ENCODE data around the gene DDX49. TPM values are rescaled to one million over a fixed set of nuclear protein-coding genes. Genes with fewer than 3 reads are reported as not detected.

DDX49 gene
- total and polyA plus RNA-seq, 4 donors: 13.2 to 36.1 (median 29.2) TPM

DNA sequence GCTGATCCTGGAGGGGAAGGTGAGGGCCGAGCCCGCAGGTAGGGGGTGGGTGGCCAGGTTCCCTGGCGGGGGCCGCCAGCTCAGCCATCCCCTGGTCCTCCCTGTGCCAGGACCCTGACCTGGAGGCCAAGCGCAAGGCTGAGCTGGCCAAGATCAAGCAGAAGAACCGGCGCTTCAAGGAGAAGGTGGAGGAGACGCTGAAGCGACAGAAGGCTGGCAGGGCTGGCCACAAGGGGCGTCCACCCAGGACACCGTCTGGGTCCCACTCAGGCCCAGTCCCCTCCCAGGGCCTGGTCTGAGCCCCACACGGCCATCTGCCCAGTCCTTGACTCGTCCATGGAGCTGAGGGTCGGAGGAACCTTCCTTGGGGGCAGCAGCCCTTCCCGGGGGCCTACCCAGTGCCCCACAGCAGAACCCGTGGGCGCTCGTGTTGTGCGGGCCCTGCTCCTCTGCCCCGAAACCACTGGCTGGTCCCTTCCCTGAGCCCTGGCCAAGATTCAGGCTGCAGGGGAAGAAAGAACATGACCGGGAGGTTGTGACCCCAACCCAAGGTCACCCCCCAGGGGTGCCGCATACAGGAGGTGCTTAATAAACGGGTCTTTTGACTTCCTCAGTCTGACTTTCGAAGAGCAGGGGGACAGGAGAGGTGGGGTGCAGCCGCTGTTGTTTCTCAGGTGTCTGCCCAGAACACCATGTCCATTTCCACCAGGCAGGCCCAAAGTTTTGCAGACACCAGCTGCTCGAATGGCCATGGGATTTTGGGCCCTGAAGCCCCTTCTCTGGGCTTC lies 8.7 kb downstream of the DDX49 start:
- H3K36me3 ChIP-seq (ENCODE audit: control insufficient read depth in 4 of 4, insufficient read depth in 3 of 4, low read depth in 1 of 4, low read length in 3 of 4): peaks cover 10 to 43% (median 16%) of the 10 kb centered on the region in 4 donors
- no peak overlapping the region for H3K27ac ChIP-seq (ENCODE audit: low read depth in 1 of 2, low read length in 2 of 2)
- TF ChIP-seq SP1 (IDR thresholded peaks at IDR 0.05): no peak
- WGBS: 92% methylated on average over 26 of the region's 26 CpGs
- no peak overlapping the region for H3K4me3 ChIP-seq (ENCODE audit: low read depth in 1 of 3, low read length in 3 of 3)
- H3K27me3 ChIP-seq (ENCODE audit: control insufficient read depth in 4 of 4, insufficient read depth in 4 of 4, low read length in 3 of 4): no peaks in the 10 kb centered on the region
- no peaks in the 10 kb centered on the region for H3K9me3 ChIP-seq (ENCODE audit: control insufficient read depth in 4 of 4, low read length in 3 of 4)
- H3K4me1 ChIP-seq (ENCODE audit: control insufficient read depth in 4 of 4, insufficient read depth in 4 of 4, low read length in 3 of 4): peaks cover 0 to 3% (median under 1%) of the 10 kb centered on the region in 4 donors
- H3K9ac ChIP-seq (ENCODE audit: low read depth in 1 of 2, low read length in 2 of 2): no peak overlapping the region
- no peak for DNase-seq (ENCODE audit: low spot score)

- Histone ChIP-seq H3K4me1 (ENCODE audit: control insufficient read depth in 4 of 4, insufficient read depth in 4 of 4, low read length in 3 of 4) (peaks cover 0 to 3% (median under 1%) of the 10 kb centered on the region in 4 donors), H3K4me3 (ENCODE audit: low read depth in 1 of 3, low read length in 3 of 3) (no peak overlapping the region), H3K36me3 (ENCODE audit: control insufficient read depth in 4 of 4, insufficient read depth in 3 of 4, low read depth in 1 of 4, low read length in 3 of 4) (peaks cover 10 to 34% (median 15%) of the 10 kb centered on the region in 4 donors), H3K9ac (ENCODE audit: low read depth in 1 of 2, low read length in 2 of 2) (no peak overlapping the region), H3K27me3 (ENCODE audit: control insufficient read depth in 4 of 4, insufficient read depth in 4 of 4, low read length in 3 of 4) (no peaks in the 10 kb centered on the region), H3K27ac (ENCODE audit: low read depth in 1 of 2, low read length in 2 of 2) (no peak overlapping the region), H3K9me3 (ENCODE audit: control insufficient read depth in 4 of 4, low read length in 3 of 4) (no peaks in the 10 kb centered on the region)
- TF ChIP-seq RXRA (IDR thresholded peaks at IDR 0.05): no peak
- TF ChIP-seq FOXA1 (IDR thresholded peaks at IDR 0.05): no peak
- no peak for TF ChIP-seq ZBTB33 (IDR thresholded peaks at IDR 0.05)
- TF ChIP-seq, protein P1, sequence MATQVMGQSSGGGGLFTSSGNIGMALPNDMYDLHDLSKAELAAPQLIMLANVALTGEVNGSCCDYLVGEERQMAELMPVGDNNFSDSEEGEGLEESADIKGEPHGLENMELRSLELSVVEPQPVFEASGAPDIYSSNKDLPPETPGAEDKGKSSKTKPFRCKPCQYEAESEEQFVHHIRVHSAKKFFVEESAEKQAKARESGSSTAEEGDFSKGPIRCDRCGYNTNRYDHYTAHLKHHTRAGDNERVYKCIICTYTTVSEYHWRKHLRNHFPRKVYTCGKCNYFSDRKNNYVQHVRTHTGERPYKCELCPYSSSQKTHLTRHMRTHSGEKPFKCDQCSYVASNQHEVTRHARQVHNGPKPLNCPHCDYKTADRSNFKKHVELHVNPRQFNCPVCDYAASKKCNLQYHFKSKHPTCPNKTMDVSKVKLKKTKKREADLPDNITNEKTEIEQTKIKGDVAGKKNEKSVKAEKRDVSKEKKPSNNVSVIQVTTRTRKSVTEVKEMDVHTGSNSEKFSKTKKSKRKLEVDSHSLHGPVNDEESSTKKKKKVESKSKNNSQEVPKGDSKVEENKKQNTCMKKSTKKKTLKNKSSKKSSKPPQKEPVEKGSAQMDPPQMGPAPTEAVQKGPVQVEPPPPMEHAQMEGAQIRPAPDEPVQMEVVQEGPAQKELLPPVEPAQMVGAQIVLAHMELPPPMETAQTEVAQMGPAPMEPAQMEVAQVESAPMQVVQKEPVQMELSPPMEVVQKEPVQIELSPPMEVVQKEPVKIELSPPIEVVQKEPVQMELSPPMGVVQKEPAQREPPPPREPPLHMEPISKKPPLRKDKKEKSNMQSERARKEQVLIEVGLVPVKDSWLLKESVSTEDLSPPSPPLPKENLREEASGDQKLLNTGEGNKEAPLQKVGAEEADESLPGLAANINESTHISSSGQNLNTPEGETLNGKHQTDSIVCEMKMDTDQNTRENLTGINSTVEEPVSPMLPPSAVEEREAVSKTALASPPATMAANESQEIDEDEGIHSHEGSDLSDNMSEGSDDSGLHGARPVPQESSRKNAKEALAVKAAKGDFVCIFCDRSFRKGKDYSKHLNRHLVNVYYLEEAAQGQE (IDR thresholded peaks at IDR 0.05): no peak
- 92% methylated on average over 25 of the region's 25 CpGs for WGBS
- no peak for DNase-seq (ENCODE audit: low spot score)
These were observed 9.8 kb downstream of the DDX49 start for GRCh38 chr19:18929311-18929710.

- H3K27ac ChIP-seq (ENCODE audit: low read depth in 1 of 2, low read length in 2 of 2): no peak overlapping the region
- H3K36me3 ChIP-seq (ENCODE audit: control insufficient read depth in 4 of 4, insufficient read depth in 3 of 4, low read depth in 1 of 4, low read length in 3 of 4): peaks cover 0 to 17% (median 1%) of the 10 kb centered on the region in 4 donors
- no peak for TF ChIP-seq YY1 (IDR thresholded peaks at IDR 0.05)
- no peak for TF ChIP-seq NR2F2 (IDR thresholded peaks at IDR 0.05)
- no peak for TF ChIP-seq TAF1 (conservative IDR thresholded peaks at IDR 0.05)
- TF ChIP-seq, protein P1 (IDR thresholded peaks at IDR 0.05): no peak
- no peak for TF ChIP-seq CTCF (IDR thresholded peaks at IDR 0.05; ENCODE audit: low read depth, low read length, missing input control)
- TF ChIP-seq FOXA2 (IDR thresholded peaks at IDR 0.05): no peak
- TF ChIP-seq ZBTB33 (IDR thresholded peaks at IDR 0.05): no peak
- TF ChIP-seq HNF4G (IDR thresholded peaks at IDR 0.05): no peak
These were observed 12.0 kb downstream of the DDX49 start for GRCh38 chr19:18931316-18932162.

More at GRCh38 chr19:18931316-18932162, 12.0 kb downstream of the DDX49 start:
- no peaks in the 10 kb centered on the region for H3K27me3 ChIP-seq (ENCODE audit: control insufficient read depth in 4 of 4, insufficient read depth in 4 of 4, low read length in 3 of 4)
- peaks cover 0 to 3% (median under 1%) of the 10 kb centered on the region in 4 donors for H3K4me1 ChIP-seq (ENCODE audit: control insufficient read depth in 4 of 4, insufficient read depth in 4 of 4, low read length in 3 of 4)
- H3K9ac ChIP-seq (ENCODE audit: low read depth in 1 of 2, low read length in 2 of 2): no peak overlapping the region
- H3K9me3 ChIP-seq (ENCODE audit: control insufficient read depth in 4 of 4, low read length in 3 of 4): no peaks in the 10 kb centered on the region
- H3K4me3 ChIP-seq (ENCODE audit: low read depth in 1 of 3, low read length in 3 of 3): no peak overlapping the region
- 85% methylated on average over 34 of the region's 34 CpGs for WGBS
- no peak for DNase-seq (ENCODE audit: low spot score)
